NCI-H524 (cell line): ENCODE data around the gene SMYD4.
"Not testable (repeated sequence)": the region's sequence is repeated elsewhere in the genome, so short reads cannot be mapped to it uniquely, and the experiment has no call there.

Experiments
- DNase-seq, 2 experiments: peaks; one replicate each; lab custom pipeline; 2025; lab: John Stamatoyannopoulos, UW

SMYD4 gene

GRCh38 chr17:1830288-1830687, 586 bp upstream of the SMYD4 start:
- no peak for DNase-seq

- peak in 1 of 2 experiments; percentile 9 for DNase-seq
Observed at GRCh38 chr17:1829216-1829591, 498 bp downstream of the SMYD4 start.

GRCh38 chr17:1820528-1821252, 9.0 kb downstream of the SMYD4 start:
- no peak for DNase-seq

GRCh38 chr17:1813088-1813487, 16.6 kb downstream of the SMYD4 start:
- DNase-seq, result no peak

- no peak for DNase-seq
Observed at GRCh38 chr17:1810450-1811103, 19.1 kb downstream of the SMYD4 start.

GRCh38 chr17:1809815-1810214, 19.9 kb downstream of the SMYD4 start:
- not testable (repeated sequence) for DNase-seq

- DNase-seq, result no peak
Observed at GRCh38 chr17:1808644-1809043, 21.1 kb downstream of the SMYD4 start.

GRCh38 chr17:1807890-1808289, 21.8 kb downstream of the SMYD4 start:
- DNase-seq, result no peak

GRCh38 chr17:1803280-1803679, 26.4 kb downstream of the SMYD4 start:
- DNase-seq, result no peak

- no peak for DNase-seq
Observed at GRCh38 chr17:1802429-1802828, 27.3 kb downstream of the SMYD4 start.

GRCh38 chr17:1800712-1801111, 29.0 kb downstream of the SMYD4 start:
- no peak for DNase-seq

GRCh38 chr17:1800240-1800639, 29.5 kb downstream of the SMYD4 start:
- DNase-seq, result no peak

GRCh38 chr17:1797846-1798245, 31.9 kb downstream of the SMYD4 start:
- DNase-seq, result not testable (repeated sequence)

- no peak for DNase-seq
Observed at GRCh38 chr17:1797323-1797722, 32.4 kb downstream of the SMYD4 start.

GRCh38 chr17:1796800-1797199, 32.9 kb downstream of the SMYD4 start:
- DNase-seq, result no peak

- DNase-seq, result no peak
Observed at GRCh38 chr17:1793447-1793806, 36.3 kb downstream of the SMYD4 start.

GRCh38 chr17:1792495-1793446, 36.9 kb downstream of the SMYD4 start:
- DNase-seq, result no peak

GRCh38 chr17:1789936-1790335, 39.8 kb downstream of the SMYD4 start:
- no peak for DNase-seq

GRCh38 chr17:1787301-1787902, 42.3 kb downstream of the SMYD4 start:
- no peak for DNase-seq

- no peak for DNase-seq
Observed at GRCh38 chr17:1786708-1787107, 43.0 kb downstream of the SMYD4 start.

GRCh38 chr17:1785930-1786329, 43.8 kb downstream of the SMYD4 start:
- no peak for DNase-seq
